DOHH2 (cell line): ENCODE measurements around the gene TRIM38.

Experiments
- H3F3A ChIP-seq: fragments of 200-600 bp; sonication (generic), shearing (Covaris generic); 2 replicates; pipeline ENCODE4 v1.6.0; 2016; ENCODE audit warnings: antibody characterized with exemption, mild to moderate bottlenecking; ENCODE audit not compliant: control insufficient read depth, insufficient read depth
- H3K27ac ChIP-seq: fragments of 200-600 bp; sonication (generic); 2 replicates; pipeline ENCODE4 v1.5.1; 2014; ENCODE audit warnings: low read depth, mild to moderate bottlenecking, low read length, moderate library complexity
- H3K27me3 ChIP-seq: fragments of 200-600 bp; sonication (generic); 2 replicates; pipeline ENCODE4 v1.6.1; 2014; ENCODE audit warnings: mild to moderate bottlenecking, low read length, mixed read lengths; ENCODE audit not compliant: control insufficient read depth
- H3K36me3 ChIP-seq: fragments of 200-600 bp; sonication (generic); 2 replicates; pipeline ENCODE4 v1.6.1; 2014; ENCODE audit warnings: mild to moderate bottlenecking, low read length, moderate library complexity, mixed read lengths; ENCODE audit not compliant: control insufficient read depth
- H3K4me1 ChIP-seq: fragments of 200-600 bp; sonication (generic); 2 replicates; pipeline ENCODE4 v1.6.1; 2014; ENCODE audit warnings: mild to moderate bottlenecking, low read length, mixed read lengths; ENCODE audit not compliant: control insufficient read depth
- H3K4me2 ChIP-seq: fragments of 200-600 bp; sonication (generic); 2 replicates; pipeline ENCODE4 v1.6.0; 2014; ENCODE audit warnings: mild to moderate bottlenecking, low read length, moderate library complexity
- H3K4me3 ChIP-seq: fragments of 200-600 bp; sonication (generic); 2 replicates; pipeline ENCODE4 v1.5.1; 2014; ENCODE audit warnings: mild to moderate bottlenecking, low read length, mixed read lengths
- H3K79me2 ChIP-seq: fragments of 200-600 bp; sonication (generic); 2 replicates; pipeline ENCODE4 v1.6.1; 2014; ENCODE audit warnings: mild to moderate bottlenecking, low read length, mixed read lengths; ENCODE audit not compliant: control insufficient read depth
- H3K9me2 ChIP-seq: fragments of 200-600 bp; sonication (generic); replicated peaks from 2 replicates; pipeline ENCODE4 v1.6.1; 2014; ENCODE audit warnings: mild to moderate bottlenecking, low read length, mixed read lengths; ENCODE audit not compliant: control insufficient read depth
- H3K9me3 ChIP-seq: fragments of 200-600 bp; sonication (generic); 2 replicates; pipeline ENCODE4 v1.6.1; 2014; ENCODE audit warnings: antibody characterized with exemption, low read length, mixed read lengths; ENCODE audit not compliant: control insufficient read depth, insufficient read depth
- H4K20me1 ChIP-seq: fragments of 200-600 bp; sonication (generic); 2 replicates; pipeline ENCODE4 v1.6.0; 2014; ENCODE audit warnings: low read depth, mild to moderate bottlenecking, antibody characterized with exemption, low read length, moderate library complexity; ENCODE audit not compliant: control insufficient read depth, insufficient read depth
- EZH2phosphoT487 ChIP-seq: fragments of 200-600 bp; sonication (generic); IDR thresholded peaks from 2 replicates; pipeline ENCODE4 v1.6.1; 2017; ENCODE audit warnings: borderline replicate concordance, mild to moderate bottlenecking, antibody characterized with exemption, low read length, moderate library complexity, mixed read lengths
- TF ChIP-seq, protein P1 (sequence below): fragments of 200-600 bp; sonication (generic); IDR thresholded peaks from one replicate; pipeline ENCODE4 v1.5.1; 2014; ENCODE audit warnings: antibody characterized with exemption, mild to moderate bottlenecking, low read depth, low read length; ENCODE audit not compliant: poor library complexity, severe bottlenecking

The TRIM38 gene

GRCh38 chr6:26028746-26029569 is 66.4 kb downstream of the TRIM38 start:
- Histone ChIP-seq H3K9me2 (no peaks in the 10 kb centered on the region), H3K79me2 (no peaks in the 10 kb centered on the region), H3K4me3 (no peak overlapping the region), H3K27me3 (no peaks in the 10 kb centered on the region), H3K4me1 (peaks cover 83% of the 10 kb centered on the region), H3F3A (peaks cover 63% of the 10 kb centered on the region), H4K20me1 (no peaks in the 10 kb centered on the region), H3K36me3 (peaks cover 18% of the 10 kb centered on the region), H3K9me3 (no peaks in the 10 kb centered on the region), H3K27ac (peak overlapping the region; percentile 98), H3K4me2 (peak overlapping the region; percentile 67)
- TF ChIP-seq EZH2phosphoT487: no peak
- TF ChIP-seq, protein P1, sequence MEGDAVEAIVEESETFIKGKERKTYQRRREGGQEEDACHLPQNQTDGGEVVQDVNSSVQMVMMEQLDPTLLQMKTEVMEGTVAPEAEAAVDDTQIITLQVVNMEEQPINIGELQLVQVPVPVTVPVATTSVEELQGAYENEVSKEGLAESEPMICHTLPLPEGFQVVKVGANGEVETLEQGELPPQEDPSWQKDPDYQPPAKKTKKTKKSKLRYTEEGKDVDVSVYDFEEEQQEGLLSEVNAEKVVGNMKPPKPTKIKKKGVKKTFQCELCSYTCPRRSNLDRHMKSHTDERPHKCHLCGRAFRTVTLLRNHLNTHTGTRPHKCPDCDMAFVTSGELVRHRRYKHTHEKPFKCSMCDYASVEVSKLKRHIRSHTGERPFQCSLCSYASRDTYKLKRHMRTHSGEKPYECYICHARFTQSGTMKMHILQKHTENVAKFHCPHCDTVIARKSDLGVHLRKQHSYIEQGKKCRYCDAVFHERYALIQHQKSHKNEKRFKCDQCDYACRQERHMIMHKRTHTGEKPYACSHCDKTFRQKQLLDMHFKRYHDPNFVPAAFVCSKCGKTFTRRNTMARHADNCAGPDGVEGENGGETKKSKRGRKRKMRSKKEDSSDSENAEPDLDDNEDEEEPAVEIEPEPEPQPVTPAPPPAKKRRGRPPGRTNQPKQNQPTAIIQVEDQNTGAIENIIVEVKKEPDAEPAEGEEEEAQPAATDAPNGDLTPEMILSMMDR: no peak

DNA sequence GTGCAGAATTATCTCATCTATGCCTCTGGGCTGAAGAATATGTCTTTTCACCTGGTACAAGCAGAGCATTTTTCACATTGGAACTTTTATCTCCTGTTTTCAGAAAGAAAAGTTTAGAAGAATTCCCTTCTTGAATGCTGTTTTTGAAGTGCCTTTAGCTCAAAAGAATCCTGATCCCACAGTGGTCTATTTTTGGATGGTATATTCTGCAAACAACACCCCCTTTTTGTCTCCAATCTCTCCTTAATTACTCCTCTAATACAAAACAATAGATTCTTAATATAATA is 66.9 kb downstream of the TRIM38 start:
- peak overlapping the region; percentile 7; the same call in 1 of the 2 replicates for H3K4me2 ChIP-seq
- peak overlapping the region; percentile 98 for H3K27ac ChIP-seq
- no peaks in the 10 kb centered on the region for H3K79me2 ChIP-seq
- peaks cover 18% of the 10 kb centered on the region for H3K36me3 ChIP-seq
- no peaks in the 10 kb centered on the region for H4K20me1 ChIP-seq
- no peaks in the 10 kb centered on the region for H3K9me2 ChIP-seq
- H3F3A ChIP-seq: peaks cover 63% of the 10 kb centered on the region
- H3K9me3 ChIP-seq: no peaks in the 10 kb centered on the region
- TF ChIP-seq EZH2phosphoT487: no peak
- TF ChIP-seq, protein P1: no peak
- no peak overlapping the region for H3K4me3 ChIP-seq
- H3K27me3 ChIP-seq: no peaks in the 10 kb centered on the region
- peaks cover 84% of the 10 kb centered on the region for H3K4me1 ChIP-seq

DNA sequence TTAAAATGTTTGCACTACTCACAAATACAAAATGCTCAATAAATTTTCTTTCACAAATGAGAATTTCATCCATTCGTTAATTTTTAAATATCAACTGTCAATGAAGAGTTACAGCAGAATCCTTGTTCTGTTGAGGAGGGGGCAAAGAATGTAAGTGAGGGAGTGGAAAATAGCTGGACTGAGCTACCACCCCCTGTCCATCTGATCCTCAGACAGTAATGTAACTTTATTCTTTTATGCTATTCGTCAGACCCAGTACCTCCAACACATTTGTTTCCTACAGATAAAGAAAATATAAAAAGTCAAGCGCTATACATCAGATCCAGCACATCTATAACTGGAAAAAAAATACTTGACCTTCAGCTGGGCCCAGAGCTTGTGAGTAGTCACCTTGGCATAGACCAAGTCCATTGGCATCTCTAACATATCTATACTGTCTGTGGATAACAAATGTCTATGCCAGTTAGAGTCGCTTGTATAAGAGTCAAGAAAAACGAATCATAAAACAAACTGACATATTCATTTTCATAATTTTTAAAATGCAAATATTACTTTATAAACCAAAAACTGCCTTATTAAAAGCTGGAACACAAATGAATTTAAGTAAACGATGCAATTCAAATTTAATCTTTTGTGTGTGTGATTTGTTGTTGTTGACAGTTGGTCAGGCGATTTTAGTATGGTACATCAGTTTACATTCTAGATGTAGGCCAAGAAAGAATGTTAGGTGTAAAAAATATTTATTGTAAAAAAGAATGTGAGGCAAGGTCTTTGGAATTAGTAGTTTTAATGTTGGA is 67.5 kb downstream of the TRIM38 start:
- Histone ChIP-seq H3K4me1 (peaks cover 88% of the 10 kb centered on the region), H3K79me2 (no peaks in the 10 kb centered on the region), H3K4me2 (peak overlapping the region; percentile 92), H3K4me3 (peak overlapping the region; percentile 33), H4K20me1 (no peaks in the 10 kb centered on the region), H3K9me3 (no peaks in the 10 kb centered on the region), H3F3A (peaks cover 63% of the 10 kb centered on the region), H3K36me3 (peaks cover 18% of the 10 kb centered on the region), H3K27me3 (no peaks in the 10 kb centered on the region), H3K9me2 (no peaks in the 10 kb centered on the region), H3K27ac (peak overlapping the region; percentile 98)
- no peak for TF ChIP-seq EZH2phosphoT487
- TF ChIP-seq, protein P1: no peak
